Progenitor cell of endocrine pancreas (in vitro differentiated cells): ENCODE measurements around the gene TNFRSF9. TPM values are rescaled to one million over a fixed set of nuclear protein-coding genes. Genes with fewer than 3 reads are reported as not detected.
"Not testable (repeated sequence)": the region's sequence is repeated elsewhere in the genome, so short reads cannot be mapped to it uniquely, and the experiment has no call there.

Experiments used
- DNase-seq: peaks from one replicate; pipeline ENCODE4 v3.0.0; 2021; ENCODE audit warnings: low spot score; ENCODE audit not compliant: unreplicated experiment
- H3K27ac Mint-ChIP-seq: 2 replicates; pipeline ENCODE4 v1.8.0; 2021; ENCODE audit warnings: mild to moderate bottlenecking, moderate library complexity, mixed read lengths
- H3K27me3 Mint-ChIP-seq: 2 replicates; pipeline ENCODE4 v1.8.0; 2021; ENCODE audit warnings: mixed read lengths
- H3K36me3 Mint-ChIP-seq: 2 replicates; pipeline ENCODE4 v1.8.0; 2022; ENCODE audit warnings: mixed read lengths; ENCODE audit not compliant: insufficient read depth
- H3K4me1 Mint-ChIP-seq: 2 replicates; pipeline ENCODE4 v1.8.0; 2021; ENCODE audit warnings: low read depth, mixed read lengths
- H3K4me3 Mint-ChIP-seq: 2 replicates; pipeline ENCODE4 v1.8.0; 2021; ENCODE audit warnings: low read depth, mild to moderate bottlenecking, moderate library complexity, mixed read lengths
- H3K9me3 Mint-ChIP-seq: 2 replicates; pipeline ENCODE4 v1.8.0; 2021; ENCODE audit warnings: low read depth, mixed read lengths
- CTCF ChIP-seq: fragments of 200-600 bp; sonication (generic); IDR thresholded peaks from one replicate; pipeline ENCODE4 v1.5.0; 2021; ENCODE audit warnings: antibody characterized with exemption, mild to moderate bottlenecking; ENCODE audit not compliant: unreplicated experiment
- total RNA-seq: library from RNA; stranded (reverse); gene quantifications from 2 replicates; pipeline ENCODE4 v1.2.1, GENCODE V29; 2021

The TNFRSF9 gene
- total RNA-seq, 1 donor from 2014 or later, result 0.60 TPM

DNA sequence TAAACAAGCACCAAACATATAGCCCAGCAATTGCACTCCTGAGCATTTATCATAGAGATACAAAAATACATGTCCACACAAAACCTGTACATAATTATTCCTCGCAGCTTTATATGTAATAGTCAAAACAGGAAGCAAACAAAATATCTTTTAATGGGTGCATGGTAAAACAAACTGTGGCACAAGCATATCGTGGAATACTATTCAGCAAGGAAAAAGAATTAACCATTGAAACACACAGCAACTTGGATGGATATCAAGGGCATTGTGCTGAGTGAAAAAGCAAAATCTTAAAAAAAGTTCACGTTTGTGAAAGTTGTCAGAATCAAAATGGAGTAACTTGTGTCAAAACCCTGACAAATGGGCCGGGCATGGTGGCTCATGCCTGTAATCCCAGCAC is 12.4 kb downstream of the TNFRSF9 start:
- Mint-ChIP-seq H3K4me3 (no peak overlapping the region), H3K27me3 (peaks cover 38% of the 10 kb centered on the region), H3K9me3 (no peaks in the 10 kb centered on the region), H3K4me1 (no peaks in the 10 kb centered on the region), H3K36me3 (no peaks in the 10 kb centered on the region), H3K27ac (no peak overlapping the region)
- TF ChIP-seq CTCF, result no peak
- DNase-seq, result no peak

DNA sequence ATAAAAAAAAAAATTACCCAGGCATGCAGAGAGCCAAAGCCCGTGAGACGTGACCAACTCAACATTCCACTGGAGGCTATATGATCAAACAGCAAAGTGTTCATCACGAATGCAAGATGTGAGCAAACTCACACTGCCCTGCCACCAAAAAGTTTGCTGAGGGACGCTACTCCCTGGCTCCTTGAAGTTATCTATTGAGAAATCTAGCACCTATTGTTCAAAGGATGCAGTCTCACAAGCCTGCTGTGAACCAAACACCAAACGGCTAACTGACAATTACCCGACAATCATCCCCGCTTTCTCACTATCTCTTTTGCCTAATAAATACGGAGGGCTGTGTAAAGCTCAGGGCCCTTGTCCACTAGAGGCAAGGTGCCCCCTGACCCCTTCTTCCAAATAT is 13.6 kb downstream of the TNFRSF9 start:
- not testable (repeated sequence) for DNase-seq, H3K4me3 Mint-ChIP-seq, H3K27ac Mint-ChIP-seq, H3K36me3 Mint-ChIP-seq, H3K9me3 Mint-ChIP-seq, H3K4me1 Mint-ChIP-seq
- H3K27me3 Mint-ChIP-seq, result peaks cover 34% of the 10 kb centered on the region

DNA sequence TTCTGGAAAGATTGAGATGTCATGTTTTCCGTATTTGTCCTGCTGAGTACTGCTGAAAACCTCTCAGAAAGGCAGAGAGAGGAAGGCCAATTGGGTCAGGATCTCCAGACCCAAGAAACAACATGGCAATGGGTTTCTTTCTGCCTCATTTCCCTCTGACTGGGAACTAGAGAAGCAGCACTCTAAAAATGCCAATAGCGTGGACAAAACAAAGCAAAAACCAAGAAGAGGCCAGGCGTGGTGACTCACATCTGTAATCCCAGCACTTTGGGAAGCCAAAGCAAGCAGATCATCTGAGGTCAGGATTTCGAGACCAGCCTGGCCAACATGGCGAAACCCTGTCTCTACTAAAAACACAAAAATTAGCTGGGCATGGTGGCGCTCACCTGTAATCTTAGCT is 18.3 kb downstream of the TNFRSF9 start:
- H3K4me1 Mint-ChIP-seq, result no peaks in the 10 kb centered on the region
- no peak for DNase-seq
- TF ChIP-seq CTCF, result no peak
- H3K9me3 Mint-ChIP-seq, result no peaks in the 10 kb centered on the region
- no peak overlapping the region for H3K27ac Mint-ChIP-seq
- H3K27me3 Mint-ChIP-seq, result peaks cover 20% of the 10 kb centered on the region
- no peak overlapping the region for H3K4me3 Mint-ChIP-seq
- H3K36me3 Mint-ChIP-seq, result no peaks in the 10 kb centered on the region

GRCh38 chr1:7921796-7922195 is 18.8 kb downstream of the TNFRSF9 start:
- H3K27ac Mint-ChIP-seq, result no peak overlapping the region
- no peak for TF ChIP-seq CTCF
- no peak overlapping the region for H3K4me3 Mint-ChIP-seq
- H3K4me1 Mint-ChIP-seq, result no peaks in the 10 kb centered on the region
- H3K36me3 Mint-ChIP-seq, result no peaks in the 10 kb centered on the region
- DNase-seq, result no peak
- H3K27me3 Mint-ChIP-seq, result peaks cover 18% of the 10 kb centered on the region
- H3K9me3 Mint-ChIP-seq, result no peaks in the 10 kb centered on the region

DNA sequence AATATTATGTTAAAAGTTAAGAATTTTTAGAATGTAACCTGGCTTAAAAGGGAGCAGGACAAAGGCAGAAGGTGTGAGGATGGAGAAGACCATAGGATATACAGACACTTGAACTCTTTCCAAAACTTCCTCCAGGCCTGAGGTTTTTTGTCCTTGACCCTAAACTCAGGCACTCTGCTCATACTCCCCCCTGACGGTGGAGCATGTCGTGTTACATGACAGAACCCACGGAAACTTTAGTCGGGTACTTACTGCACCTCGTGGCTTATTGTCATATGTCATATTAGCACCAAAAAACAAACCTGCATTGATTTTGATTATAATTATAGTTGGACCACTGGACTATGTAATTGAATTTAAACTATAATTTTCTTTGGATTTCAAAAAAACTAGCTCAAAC is 20.8 kb downstream of the TNFRSF9 start:
- H3K36me3 Mint-ChIP-seq, result no peaks in the 10 kb centered on the region
- H3K9me3 Mint-ChIP-seq, result no peaks in the 10 kb centered on the region
- H3K4me3 Mint-ChIP-seq, result no peak overlapping the region
- no peaks in the 10 kb centered on the region for H3K4me1 Mint-ChIP-seq
- H3K27me3 Mint-ChIP-seq, result peaks cover 8% of the 10 kb centered on the region
- H3K27ac Mint-ChIP-seq, result no peak overlapping the region
- TF ChIP-seq CTCF, result no peak
- no peak for DNase-seq

- not testable (repeated sequence) for H3K9me3 Mint-ChIP-seq, H3K4me1 Mint-ChIP-seq, H3K4me3 Mint-ChIP-seq, H3K36me3 Mint-ChIP-seq, DNase-seq, H3K27ac Mint-ChIP-seq
- peaks cover 22% of the 10 kb centered on the region for H3K27me3 Mint-ChIP-seq
These were observed 22.7 kb downstream of the TNFRSF9 start for GRCh38 chr1:7917971-7918370.

DNA sequence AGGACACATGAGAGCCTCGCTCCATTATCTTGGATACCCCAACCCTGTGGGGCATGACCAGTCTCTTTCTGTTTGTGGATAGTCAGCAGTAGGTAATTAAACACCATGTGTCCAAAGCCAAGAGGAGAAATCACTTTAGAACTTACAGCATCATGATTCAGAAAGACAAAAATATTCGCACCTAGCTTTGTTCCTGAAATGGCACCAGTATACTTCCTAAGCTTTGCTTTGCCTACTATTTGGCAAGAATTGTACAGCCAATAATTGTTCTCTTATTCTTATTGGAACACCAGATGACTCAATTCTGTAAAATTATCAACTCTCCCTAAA is 24.2 kb downstream of the TNFRSF9 start:
- Mint-ChIP-seq H3K27me3 (peaks cover 24% of the 10 kb centered on the region), H3K4me3 (no peak overlapping the region), H3K36me3 (no peaks in the 10 kb centered on the region), H3K4me1 (no peaks in the 10 kb centered on the region), H3K9me3 (no peaks in the 10 kb centered on the region), H3K27ac (no peak overlapping the region)
- DNase-seq, result no peak
- no peak for TF ChIP-seq CTCF
